Spleen (tissue), 11 donors: ENCODE data around the gene HEXD. TPM values are rescaled to one million over a fixed set of nuclear protein-coding genes. Genes with fewer than 3 reads are reported as not detected.

ENCODE experiments used
- DNase-seq: peaks from one replicate; pipeline ENCODE4 v3.0.0-alpha.2; 2020
- H3K27ac ChIP-seq, 8 donors: fragments of 200-600 bp; sonication (generic) in 7 of 8; 1 replicate in 4 of 8; 2 replicates in 4 of 8; pipeline versions ENCODE4 v1.5.0 to v1.8.0; 2016 to 2021; ENCODE audit warnings: inconsistent platforms in 4 of 8, mild to moderate bottlenecking in 4 of 8, moderate library complexity in 1 of 8
- H3K27me3 ChIP-seq, 7 donors: fragments of 200-600 bp; sonication (generic) in 6 of 7; replicated peaks in 1 of 7; 1 replicate in 4 of 7; 2 replicates in 3 of 7; pipeline versions ENCODE4 v1.5.0 to v1.8.0; 2016 to 2021; ENCODE audit warnings: inconsistent platforms in 3 of 7, mild to moderate bottlenecking in 1 of 7
- H3K36me3 ChIP-seq, 6 donors: fragments of 200-600 bp; sonication (generic) in 5 of 6; 1 replicate in 4 of 6; 2 replicates in 2 of 6; pipeline versions ENCODE4 v1.5.0 to v1.8.0; 2016 to 2021; ENCODE audit warnings: inconsistent platforms in 2 of 6
- H3K4me1 ChIP-seq, 6 donors: fragments of 200-600 bp; sonication (generic) in 5 of 6; 1 replicate in 3 of 6; 2 replicates in 3 of 6; pipeline versions ENCODE4 v1.5.0 to v1.8.0; 2016 to 2021; ENCODE audit warnings: inconsistent platforms in 3 of 6
- H3K4me3 ChIP-seq, 8 donors: fragments of 200-600 bp; sonication (generic) in 7 of 8; 1 replicate in 4 of 8; 2 replicates in 4 of 8; pipeline versions ENCODE4 v1.5.0 to v1.8.0; 2016 to 2021; ENCODE audit warnings: inconsistent platforms in 4 of 8, mild to moderate bottlenecking in 4 of 8, moderate library complexity in 2 of 8
- H3K9me3 ChIP-seq, 8 donors: fragments of 200-600 bp; sonication (generic) in 7 of 8; 1 replicate in 4 of 8; 2 replicates in 4 of 8; pipeline versions ENCODE4 v1.5.0 to v1.8.0; 2016 to 2021; ENCODE audit warnings: inconsistent platforms in 4 of 8
- CTCF ChIP-seq, 11 experiments: fragments of 200-600 bp in 7 of 11; fragments of 450-650 bp in 4 of 11; sonication (generic) in 4 of 11; IDR thresholded peaks in 8 of 11; conservative IDR thresholded peaks in 3 of 11; 1 replicate in 7 of 11; 2 replicates in 4 of 11; pipeline versions ENCODE4 v1.4.0 to v1.8.0; 2016 to 2021; ENCODE audit warnings: antibody characterized with exemption in 11 of 11, inconsistent platforms in 4 of 11, mild to moderate bottlenecking in 1 of 11
- POLR2A ChIP-seq, 3 donors: fragments of 450-650 bp; IDR thresholded peaks; one replicate each; pipeline ENCODE4 v1.5.1; 2017; ENCODE audit warnings: antibody characterized with exemption in 3 of 3, mild to moderate bottlenecking in 1 of 3
- POLR2AphosphoS5 ChIP-seq, 3 donors: sonication (generic); formaldehyde crosslinking; IDR thresholded peaks; one replicate each; pipeline ENCODE4 v1.5.1; 2017; ENCODE audit warnings: antibody characterized with exemption in 3 of 3
- WGBS, 5 donors: extraction: QIAGEN DNeasy Blood & Tissue Kit in 3 of 5; methylation state at CpG; one replicate each; pipeline versions ENCODE4 v1.1.5 to v1.1.7; 2013 to 2018; 5-methylcytosine and 5-hydroxymethylcytosine counted together
- intact Hi-C: fragments of 100-400 bp; cut with DNase I; formaldehyde crosslinking; loops from one replicate; pipeline ENCODE4 v1.15.0; 2023; ENCODE audit warnings: low total_unique reads
- polyA plus RNA-seq, 3 donors: library from polyadenylated mRNA; stranded (reverse); fragments of 200-250 nt; gene quantifications; one replicate each; pipeline ENCODE4 v1.2.1, GENCODE V29; 2013
- total RNA-seq, 7 donors: library from RNA; depleted of rRNA in 3 of 7; stranded (reverse); fragments of >200 nt in 3 of 7; fragmentation: NEBNext Ultra II Directional in 4 of 7; extraction: Animal tissue kit (Norgen Biotek cat#: 25700) in 4 of 7; gene quantifications; one replicate each; pipeline versions ENCODE4 v1.1.0 to v1.2.1, GENCODE V29; 2016 to 2021
- donor health status: healthy with polysubstance abuse.
- donor health status: DM: no; HTN: no; CAD: no; lungs with moderate emphysema.
- donor health status: DM: no; HTN: no; CAD: no.
- donor health status: Bipolar disorder and iron deficiency.
- donor health status: healthy.
- donor health status: DM: no; HTN: no; CAD: no.
- donor health status: DM: yes; HTN: yes; CAD: no.

Gene HEXD
- total and polyA plus RNA-seq, 10 donors = 62.3 to 272 (median 74.7) TPM

GRCh38 chr17:82382933-82383255 lies 35.3 kb upstream of the HEXD start:
- Histone ChIP-seq H3K9me3 (no peaks in the 10 kb centered on the region), H3K4me3 (no peak overlapping the region), H3K27me3 (peaks cover 0 to 92% (median 45%) of the 10 kb centered on the region in 7 donors), H3K4me1 (peaks cover 0 to 25% (median 5%) of the 10 kb centered on the region in 6 donors), H3K36me3 (no peaks in the 10 kb centered on the region), H3K27ac (no peak overlapping the region)
- TF ChIP-seq CTCF (IDR thresholded peaks at IDR 0.05 in 8 of 11, conservative IDR thresholded peaks at IDR 0.05 in 3 of 11) = no peak
- TF ChIP-seq POLR2AphosphoS5 (IDR thresholded peaks at IDR 0.05) = no peak
- no peak for TF ChIP-seq POLR2A (IDR thresholded peaks at IDR 0.05)
- 68 to 94% (median 80%) methylated on average over 3 to 11 of the region's 11 CpGs for WGBS, 5 donors
- DNase-seq = no peak
- intact Hi-C loops = no loop called here

- no peaks in the 10 kb centered on the region for H3K9me3 ChIP-seq
- no peak overlapping the region for H3K27ac ChIP-seq
- peaks cover 0 to 86% (median 45%) of the 10 kb centered on the region in 7 donors for H3K27me3 ChIP-seq
- no peak overlapping the region for H3K4me3 ChIP-seq
- peaks cover 0 to 29% (median 5%) of the 10 kb centered on the region in 6 donors for H3K4me1 ChIP-seq
- no peak for DNase-seq
- WGBS, 5 donors = 64 to 76% (median 71%) methylated on average over 9 to 18 of the region's 18 CpGs
- no peaks in the 10 kb centered on the region for H3K36me3 ChIP-seq
- intact Hi-C loops = no loop called here
- TF ChIP-seq CTCF (IDR thresholded peaks at IDR 0.05 in 8 of 11, conservative IDR thresholded peaks at IDR 0.05 in 3 of 11) (no peak), POLR2AphosphoS5 (IDR thresholded peaks at IDR 0.05) (no peak), POLR2A (IDR thresholded peaks at IDR 0.05) (no peak)
These were observed 34.7 kb upstream of the HEXD start for GRCh38 chr17:82383411-82383810.

GRCh38 chr17:82384051-82384729 lies 34.0 kb upstream of the HEXD start:
- Histone ChIP-seq H3K36me3 (no peaks in the 10 kb centered on the region), H3K4me3 (no peak overlapping the region), H3K4me1 (peaks cover 0 to 29% (median 5%) of the 10 kb centered on the region in 6 donors), H3K9me3 (no peaks in the 10 kb centered on the region), H3K27me3 (peaks cover 0 to 79% (median 41%) of the 10 kb centered on the region in 7 donors), H3K27ac (no peak overlapping the region)
- DNase-seq = no peak
- TF ChIP-seq CTCF (IDR thresholded peaks at IDR 0.05 in 8 of 11, conservative IDR thresholded peaks at IDR 0.05 in 3 of 11) (no peak), POLR2AphosphoS5 (IDR thresholded peaks at IDR 0.05) (no peak), POLR2A (IDR thresholded peaks at IDR 0.05) (no peak)
- intact Hi-C loops = no loop called here
- WGBS, 5 donors = 70 to 84% (median 77%) methylated on average over 17 to 22 of the region's 22 CpGs

GRCh38 chr17:82384730-82385481 lies 33.2 kb upstream of the HEXD start:
- Histone ChIP-seq H3K27me3 (peaks cover 0 to 71% (median 34%) of the 10 kb centered on the region in 7 donors), H3K4me3 (no peak overlapping the region), H3K27ac (no peak overlapping the region), H3K36me3 (no peaks in the 10 kb centered on the region), H3K9me3 (no peaks in the 10 kb centered on the region), H3K4me1 (peaks cover 0 to 29% (median 5%) of the 10 kb centered on the region in 6 donors)
- WGBS, 5 donors = 55 to 70% (median 63%) methylated on average over 9 to 26 of the region's 26 CpGs
- no peak for DNase-seq
- TF ChIP-seq POLR2A (IDR thresholded peaks at IDR 0.05) (no peak), POLR2AphosphoS5 (IDR thresholded peaks at IDR 0.05) (peak in 2 of 3 donors; percentile 3 to 35)
- intact Hi-C loops = no loop called here
